AG04449 (cell line): ENCODE measurements around the gene NLRP5.
"Not testable (repeated sequence)": the region's sequence is repeated elsewhere in the genome, so short reads cannot be mapped to it uniquely, and the experiment has no call there.

Experiments
- CTCF ChIA-PET: fragments of 350-600 bp; formaldehyde crosslinking; extraction: SDS; loops from one replicate; lab custom pipeline; 2021; ENCODE audit warnings: antibody characterized with exemption; lab: Yijun Ruan, JAX
- POLR2A ChIA-PET: fragments of 400-600, 350-600 bp; formaldehyde crosslinking; extraction: SDS; loops from one replicate; lab custom pipeline; 2020; ENCODE audit warnings: antibody characterized with exemption, inconsistent platforms; lab: Yijun Ruan, JAX
- DNase-seq: peaks from one replicate; pipeline ENCODE4 v3.0.0-alpha.2; 2010; ENCODE audit warnings: low read depth, low spot score
- H3K4me3 ChIP-seq: 2 replicates; pipeline ENCODE4 v1.5.1; 2011; ENCODE audit warnings: low read depth, mild to moderate bottlenecking, control low read depth, low read length
- TF ChIP-seq, protein P1 (sequence below): IDR thresholded peaks from one replicate; pipeline ENCODE4 v1.5.1; 2011; ENCODE audit warnings: mild to moderate bottlenecking, moderate library complexity, low read length, control low read depth, inconsistent platforms; ENCODE audit not compliant: insufficient read depth; ENCODE audit errors: missing control alignments

Gene NLRP5

GRCh38 chr19:55993492-55993891 lies 6.9 kb downstream of the NLRP5 start:
- TF ChIP-seq, protein P1, sequence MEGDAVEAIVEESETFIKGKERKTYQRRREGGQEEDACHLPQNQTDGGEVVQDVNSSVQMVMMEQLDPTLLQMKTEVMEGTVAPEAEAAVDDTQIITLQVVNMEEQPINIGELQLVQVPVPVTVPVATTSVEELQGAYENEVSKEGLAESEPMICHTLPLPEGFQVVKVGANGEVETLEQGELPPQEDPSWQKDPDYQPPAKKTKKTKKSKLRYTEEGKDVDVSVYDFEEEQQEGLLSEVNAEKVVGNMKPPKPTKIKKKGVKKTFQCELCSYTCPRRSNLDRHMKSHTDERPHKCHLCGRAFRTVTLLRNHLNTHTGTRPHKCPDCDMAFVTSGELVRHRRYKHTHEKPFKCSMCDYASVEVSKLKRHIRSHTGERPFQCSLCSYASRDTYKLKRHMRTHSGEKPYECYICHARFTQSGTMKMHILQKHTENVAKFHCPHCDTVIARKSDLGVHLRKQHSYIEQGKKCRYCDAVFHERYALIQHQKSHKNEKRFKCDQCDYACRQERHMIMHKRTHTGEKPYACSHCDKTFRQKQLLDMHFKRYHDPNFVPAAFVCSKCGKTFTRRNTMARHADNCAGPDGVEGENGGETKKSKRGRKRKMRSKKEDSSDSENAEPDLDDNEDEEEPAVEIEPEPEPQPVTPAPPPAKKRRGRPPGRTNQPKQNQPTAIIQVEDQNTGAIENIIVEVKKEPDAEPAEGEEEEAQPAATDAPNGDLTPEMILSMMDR, result no peak
- POLR2A ChIA-PET, result no interaction called here
- DNase-seq, result no peak
- CTCF ChIA-PET, result no interaction called here
- H3K4me3 ChIP-seq, result no peak overlapping the region

DNA sequence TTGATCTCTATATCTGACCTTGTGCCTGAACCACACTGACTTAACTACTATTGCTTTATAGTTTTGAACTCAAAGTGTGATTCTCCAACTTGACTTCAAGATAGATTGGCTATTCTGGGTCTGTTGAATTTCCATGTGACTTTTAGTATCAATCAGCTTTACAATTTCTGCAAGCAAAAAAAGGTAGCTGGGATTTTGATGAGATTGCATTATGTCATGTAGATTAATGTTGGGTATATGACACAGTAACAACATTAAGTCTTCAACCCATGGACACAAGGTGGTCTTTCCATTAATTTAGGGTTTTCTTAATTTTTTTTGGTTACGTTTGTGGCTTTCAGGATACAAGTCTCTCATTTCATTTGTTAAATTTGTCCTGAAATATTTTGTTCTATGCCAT lies 28.2 kb downstream of the NLRP5 start:
- CTCF ChIA-PET, result no interaction called here
- POLR2A ChIA-PET, result no interaction called here
- TF ChIP-seq, protein P1, result no peak
- H3K4me3 ChIP-seq, result no peak overlapping the region
- DNase-seq, result no peak

DNA sequence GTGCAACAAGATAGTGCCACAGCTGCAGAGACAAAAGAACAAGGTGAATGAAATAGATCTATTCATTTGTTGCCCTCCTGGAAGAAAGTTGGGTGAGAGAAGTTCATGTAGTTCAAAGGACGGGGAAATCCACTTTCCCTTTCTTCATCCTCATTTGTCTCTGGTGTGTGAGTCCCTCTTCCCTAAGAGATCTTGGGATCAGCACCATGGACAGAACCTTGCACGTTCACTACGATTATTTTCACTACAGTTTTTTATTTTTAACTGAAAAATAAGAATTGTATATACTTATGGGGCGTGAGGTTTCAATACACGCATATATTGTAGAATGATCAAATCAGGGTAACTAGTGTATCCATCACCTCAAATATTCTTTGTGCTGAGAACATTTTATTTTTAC lies 29.2 kb downstream of the NLRP5 start:
- POLR2A ChIA-PET, result no interaction called here
- no peak overlapping the region for H3K4me3 ChIP-seq
- TF ChIP-seq, protein P1, result no peak
- no peak for DNase-seq
- CTCF ChIA-PET, result no interaction called here

DNA sequence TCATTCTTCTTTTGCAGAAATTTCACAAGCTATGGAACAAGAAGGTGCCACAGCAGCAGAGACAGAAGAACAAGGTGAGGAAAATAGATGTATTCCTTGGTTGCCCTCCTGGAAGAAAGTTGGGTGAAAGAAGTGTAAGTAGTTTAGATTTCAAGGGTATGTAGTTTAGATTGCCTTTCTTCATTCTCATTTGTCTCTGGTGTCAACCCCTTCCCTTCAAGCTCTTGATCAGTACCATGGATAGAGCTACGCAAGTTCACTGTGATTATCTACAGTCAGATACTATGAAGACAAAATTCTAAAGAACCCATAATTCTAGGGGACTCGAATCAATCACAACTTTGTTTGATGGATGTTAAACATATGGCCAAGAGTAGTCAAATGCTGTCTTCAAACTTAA lies 32.8 kb downstream of the NLRP5 start:
- H3K4me3 ChIP-seq, DNase-seq, POLR2A ChIA-PET, CTCF ChIA-PET: not testable (repeated sequence)

DNA sequence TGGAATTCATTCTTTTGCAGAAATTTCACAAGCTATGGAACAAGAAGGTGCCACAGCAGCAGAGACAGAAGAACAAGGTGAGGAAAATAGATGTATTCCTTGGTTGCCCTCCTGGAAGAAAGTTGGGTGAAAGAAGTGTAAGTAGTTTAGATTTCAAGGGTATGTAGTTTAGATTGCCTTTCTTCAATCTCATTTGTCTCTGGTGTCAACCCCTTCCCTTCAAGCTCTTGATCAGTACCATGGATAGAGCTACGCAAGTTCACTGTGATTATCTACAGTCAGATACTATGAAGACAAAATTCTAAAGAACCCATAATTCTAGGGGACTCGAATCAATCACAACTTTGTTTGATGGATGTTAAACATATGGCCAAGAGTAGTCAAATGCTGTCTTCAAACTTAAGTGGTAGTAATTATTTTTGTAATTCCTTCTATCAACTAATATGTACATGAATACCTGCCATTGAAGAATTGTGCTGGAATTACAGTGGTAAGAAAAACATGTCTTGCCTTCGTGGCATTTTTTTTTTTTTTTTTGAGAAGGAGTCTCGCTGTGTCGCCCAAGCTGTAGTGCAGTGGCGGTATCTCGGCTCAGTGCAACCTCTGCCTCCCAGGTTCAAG lies 33.9 kb downstream of the NLRP5 start:
- H3K4me3 ChIP-seq, DNase-seq, CTCF ChIA-PET, POLR2A ChIA-PET: not testable (repeated sequence)

- H3K4me3 ChIP-seq, result no peak overlapping the region
- TF ChIP-seq, protein P1, result no peak
- POLR2A ChIA-PET, result no interaction called here
- DNase-seq, result no peak
- CTCF ChIA-PET, result no interaction called here
These were observed 40.2 kb downstream of the NLRP5 start for GRCh38 chr19:56026769-56027168.

DNA sequence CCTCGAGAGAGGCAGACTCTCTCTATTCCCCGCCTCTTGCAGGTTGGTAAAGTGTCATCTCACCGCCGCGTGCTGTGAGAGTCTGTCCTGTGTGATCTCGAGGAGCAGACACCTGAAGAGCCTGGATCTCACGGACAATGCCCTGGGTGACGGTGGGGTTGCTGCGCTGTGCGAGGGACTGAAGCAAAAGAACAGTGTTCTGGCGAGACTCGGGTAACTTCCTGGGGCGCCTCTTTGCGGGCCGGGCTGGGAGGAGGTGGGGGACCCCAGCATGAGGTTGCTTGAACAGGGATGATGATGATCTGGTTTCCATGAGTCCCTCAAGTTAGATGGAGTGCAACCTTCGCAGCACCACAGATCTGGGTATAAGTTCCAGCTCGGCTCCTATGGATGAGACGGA lies 67.0 kb downstream of the NLRP5 start:
- TF ChIP-seq, protein P1, result no peak
- POLR2A ChIA-PET, result no interaction called here
- no peak overlapping the region for H3K4me3 ChIP-seq
- CTCF ChIA-PET, result interaction anchor here (1.1 kb wide), 1 partner anchor 13 kb away, joined by 3 read pairs; no protein-coding TSS in a partner anchor
- DNase-seq, result no peak
